ENCODE data around the gene RAB6A.

GRCh38 chr11:73670808-73671207, 90.1 kb downstream of the RAB6A start:
- TF ChIP-seq CTCF (IDR thresholded peaks at IDR 0.05; ENCODE audit: low read depth, low read length, poor library complexity, severe bottlenecking) (no peak), EZH2phosphoT487 (IDR thresholded peaks at IDR 0.05; ENCODE audit: borderline replicate concordance, low read length) (no peak)
